Erythroblast (primary cell): Measurements from ENCODE around the gene CUX1.
"Not testable (repeated sequence)": the region's sequence is repeated elsewhere in the genome, so short reads cannot be mapped to it uniquely, and the experiment has no call there.

Experiments used
- GATA1 ChIP-seq: IDR thresholded peaks from 2 replicates; pipeline ENCODE4 v1.6.1; 2011; ENCODE audit warnings: low read depth, mild to moderate bottlenecking, control low read depth, low read length, moderate library complexity
- POLR2A ChIP-seq: IDR thresholded peaks from 2 replicates; pipeline ENCODE4 v1.6.1; 2011; ENCODE audit warnings: mild to moderate bottlenecking, low read length

DNA sequence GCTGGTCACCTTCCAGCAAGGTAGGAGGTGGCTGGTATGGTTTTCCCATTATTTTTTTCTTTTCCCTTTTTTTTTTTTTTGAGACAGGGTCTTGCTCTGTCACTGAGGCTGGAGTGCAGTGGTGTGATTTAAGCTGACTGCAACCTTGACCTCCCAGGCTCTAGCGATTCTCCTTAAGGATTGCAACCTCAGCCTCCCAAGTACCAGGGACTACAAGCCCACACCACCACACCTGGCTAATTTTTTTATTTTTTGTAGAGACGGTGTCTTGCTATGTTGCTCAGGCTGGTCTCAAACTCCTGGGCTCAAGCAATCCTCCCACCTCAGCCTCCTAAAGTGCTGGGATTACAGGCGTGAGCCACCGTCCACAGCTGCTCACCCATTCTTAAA, 24.7 kb upstream of the CUX1 start:
- not testable (repeated sequence) for TF ChIP-seq POLR2A, GATA1
